Esophagus muscularis mucosa (tissue), 4 donors: ENCODE results near the gene DLX6. TPM values are rescaled to one million over a fixed set of nuclear protein-coding genes. Genes with fewer than 3 reads are reported as not detected.

ENCODE experiments used
- DNase-seq: peaks from one replicate; pipeline ENCODE4 v3.0.0-alpha.2; 2017; ENCODE audit errors: extremely low spot score
- H3K27ac ChIP-seq, 4 donors: fragments of 200-600 bp; sonication (generic); replicated peaks in 1 of 4; 1 replicate in 3 of 4; 2 replicates in 1 of 4; pipeline ENCODE4 v1.5.1; 2016 to 2019; ENCODE audit warnings: mild to moderate bottlenecking in 1 of 4
- H3K27me3 ChIP-seq, 4 donors: fragments of 200-600 bp; sonication (generic); one replicate each; pipeline versions ENCODE4 v1.5.1 to v1.6.0; 2016 to 2019
- H3K36me3 ChIP-seq, 4 donors: fragments of 200-600 bp; sonication (generic); one replicate each; pipeline ENCODE4 v1.5.1; 2016 to 2019
- H3K4me1 ChIP-seq, 4 donors: fragments of 200-600 bp; sonication (generic); one replicate each; pipeline ENCODE4 v1.5.1; 2016 to 2019
- H3K4me3 ChIP-seq, 4 donors: fragments of 200-600 bp; sonication (generic); 1 replicate in 2 of 4; 2 replicates in 2 of 4; pipeline ENCODE4 v1.5.1; 2016 to 2019; ENCODE audit warnings: mild to moderate bottlenecking in 4 of 4, moderate library complexity in 1 of 4
- H3K9me3 ChIP-seq, 4 donors: fragments of 200-600 bp; sonication (generic); 1 replicate in 3 of 4; 2 replicates in 1 of 4; pipeline ENCODE4 v1.5.1; 2016 to 2019
- CTCF ChIP-seq, 3 experiments: fragments of 200-600 bp in 2 of 3; fragments of 450-650 bp in 1 of 3; sonication (generic) in 2 of 3; IDR thresholded peaks; one replicate each; pipeline ENCODE4 v1.5.1; 2017 to 2019; ENCODE audit warnings: antibody characterized with exemption in 3 of 3, mild to moderate bottlenecking in 2 of 3, moderate library complexity in 1 of 3
- EP300 ChIP-seq: sonication (generic); formaldehyde crosslinking; IDR thresholded peaks from one replicate; pipeline ENCODE4 v1.6.1; 2017; ENCODE audit warnings: antibody characterized with exemption
- POLR2A ChIP-seq: fragments of 450-650 bp; IDR thresholded peaks from one replicate; pipeline ENCODE4 v1.6.1; 2017; ENCODE audit warnings: antibody characterized with exemption, moderate library complexity, mild to moderate bottlenecking, low read depth
- POLR2AphosphoS5 ChIP-seq, 2 donors: sonication (generic); formaldehyde crosslinking; IDR thresholded peaks; one replicate each; pipeline ENCODE4 v1.6.1; 2017; ENCODE audit warnings: antibody characterized with exemption in 2 of 2
- WGBS: methylation state at CpG from one replicate; pipeline ENCODE4 v1.1.5; 2018; 5-methylcytosine and 5-hydroxymethylcytosine counted together
- intact Hi-C: fragments of 100-400 bp; cut with DNase I; formaldehyde crosslinking; loops from one replicate; pipeline ENCODE4 v1.15.1; 2023
- total RNA-seq, 4 donors: library from RNA; depleted of rRNA; stranded (reverse); fragments of >200 nt; gene quantifications; one replicate each; pipeline versions ENCODE4 v1.1.0 to v1.2.1, GENCODE V29; 2016

The DLX6 gene
- total RNA-seq, 4 donors from 2014 or later, result not detected

- no peak overlapping the region for H3K27ac ChIP-seq
- DNase-seq, result no peak
- H3K9me3 ChIP-seq, result no peaks in the 10 kb centered on the region
- H3K27me3 ChIP-seq, result peaks cover 0 to 100% (median 77%) of the 10 kb centered on the region in 4 donors
- TF ChIP-seq POLR2AphosphoS5 (IDR thresholded peaks at IDR 0.05) (no peak), EP300 (no peak), CTCF (IDR thresholded peaks at IDR 0.05) (no peak), POLR2A (no peak)
- H3K36me3 ChIP-seq, result no peaks in the 10 kb centered on the region
- peaks cover 12 to 30% (median 27%) of the 10 kb centered on the region in 4 donors for H3K4me1 ChIP-seq
- WGBS, result 23% methylated on average over 3 of the region's 3 CpGs
- intact Hi-C loops, result no loop called here
- H3K4me3 ChIP-seq, result no peak overlapping the region
These were observed 9.9 kb downstream of the DLX6 start for GRCh38 chr7:97015279-97015678.

GRCh38 chr7:97015756-97016380 lies 10.5 kb downstream of the DLX6 start:
- peak overlapping the region in 3 of 4 donors; percentile 11 to 35 (median 21) for H3K4me3 ChIP-seq
- DNase-seq, result peak; percentile 66
- 10% methylated on average over 12 of the region's 12 CpGs for WGBS
- intact Hi-C loops, result no loop called here
- H3K27me3 ChIP-seq, result peaks cover 0 to 100% (median 76%) of the 10 kb centered on the region in 4 donors
- no peaks in the 10 kb centered on the region for H3K36me3 ChIP-seq
- H3K9me3 ChIP-seq, result no peaks in the 10 kb centered on the region
- TF ChIP-seq EP300 (no peak), POLR2AphosphoS5 (IDR thresholded peaks at IDR 0.05) (no peak), CTCF (IDR thresholded peaks at IDR 0.05) (no peak), POLR2A (no peak)
- no peak overlapping the region for H3K27ac ChIP-seq
- H3K4me1 ChIP-seq, result peaks cover 15 to 34% (median 31%) of the 10 kb centered on the region in 4 donors

- TF ChIP-seq EP300 (no peak), POLR2A (no peak), POLR2AphosphoS5 (IDR thresholded peaks at IDR 0.05) (no peak), CTCF (IDR thresholded peaks at IDR 0.05) (no peak)
- H3K9me3 ChIP-seq, result no peaks in the 10 kb centered on the region
- WGBS, result 4% methylated on average over 16 of the region's 55 CpGs
- H3K27ac ChIP-seq, result no peak overlapping the region
- peaks cover 4 to 100% (median 77%) of the 10 kb centered on the region in 4 donors for H3K27me3 ChIP-seq
- H3K4me1 ChIP-seq, result peaks cover 22 to 42% (median 38%) of the 10 kb centered on the region in 4 donors
- no peaks in the 10 kb centered on the region for H3K36me3 ChIP-seq
- H3K4me3 ChIP-seq, result peak overlapping the region; percentile 8 to 35 (median 16)
- intact Hi-C loops, result no loop called here
- DNase-seq, result peak; percentile 78
These were observed 11.2 kb downstream of the DLX6 start for GRCh38 chr7:97016381-97017191.

- Histone ChIP-seq H3K4me1 (peaks cover 24 to 50% (median 46%) of the 10 kb centered on the region in 4 donors), H3K27ac (no peak overlapping the region), H3K9me3 (no peaks in the 10 kb centered on the region), H3K27me3 (peaks cover 4 to 100% (median 79%) of the 10 kb centered on the region in 4 donors), H3K36me3 (no peaks in the 10 kb centered on the region), H3K4me3 (peak overlapping the region; percentile 8 to 35 (median 16))
- WGBS, result 12% methylated on average over 32 of the region's 37 CpGs
- intact Hi-C loops, result no loop called here
- TF ChIP-seq EP300, result no peak
- TF ChIP-seq CTCF (IDR thresholded peaks at IDR 0.05), result no peak
- no peak for TF ChIP-seq POLR2AphosphoS5 (IDR thresholded peaks at IDR 0.05)
- no peak for TF ChIP-seq POLR2A
- peak; percentile 77 for DNase-seq
These were observed 12.1 kb downstream of the DLX6 start for GRCh38 chr7:97017192-97018125.
